ENCODE measurements around the gene OCSTAMP.

GRCh38 chr20:46571418-46571817 lies 21.0 kb upstream of the OCSTAMP start:
- TF ChIP-seq POLR2A (IDR thresholded peaks at IDR 0.05) (no peak), CTCF (IDR thresholded peaks at IDR 0.05) (no peak)

Measured in esophagus squamous epithelium (tissue), 4 donors.